ENCODE results near the gene POU3F3. TPM values are rescaled to one million over a fixed set of nuclear protein-coding genes. Genes with fewer than 3 reads are reported as not detected.

The POU3F3 gene
- total and polyA plus RNA-seq, 2 of the 8 experiments (the other 6 are each of a cell fraction or from before 2014, with no cell fraction given), result 0.09 TPM; not detected in 1

GRCh38 chr2:104846786-104847585 is 6.9 kb upstream of the POU3F3 start (continued):
- TF ChIP-seq CHD7 (IDR thresholded peaks at IDR 0.05; ENCODE audit: insufficient replicate concordance, low read length) (no peak), EGR1 (IDR thresholded peaks at IDR 0.05; ENCODE audit: borderline replicate concordance, low read depth, low read length) (no peak), RNF2 (IDR thresholded peaks at IDR 0.05; ENCODE audit: borderline replicate concordance, low read depth, low read length, missing control alignments, poor library complexity, severe bottlenecking) (peak; percentile 52), BCL11A (IDR thresholded peaks at IDR 0.05; ENCODE audit: low read depth in 2 of 2, low read length in 2 of 2) (no peak), YY1 (IDR thresholded peaks at IDR 0.05; ENCODE audit: low read depth, low read length) (no peak), SIX5 (IDR thresholded peaks at IDR 0.05; ENCODE audit: low read depth, low read length) (no peak), TAF1 (IDR thresholded peaks at IDR 0.05; ENCODE audit: low read depth, low read length) (no peak), CEBPB (IDR thresholded peaks at IDR 0.05; ENCODE audit: low read depth, low read length) (no peak), USF2 (IDR thresholded peaks at IDR 0.05; ENCODE audit: low read length) (no peak)
